HG03196 (cell line): Measurements from ENCODE around the gene TTBK1.

ENCODE experiments used
- ATAC-seq: cut with Tn5 transposase; IDR thresholded peaks from one replicate; pipeline ENCODE4 v1.9.1; 2021; ENCODE audit not compliant: unreplicated experiment

TTBK1 gene

GRCh38 chr6:43269273-43270007, 26.2 kb downstream of the TTBK1 start:
- no peak for ATAC-seq

DNA sequence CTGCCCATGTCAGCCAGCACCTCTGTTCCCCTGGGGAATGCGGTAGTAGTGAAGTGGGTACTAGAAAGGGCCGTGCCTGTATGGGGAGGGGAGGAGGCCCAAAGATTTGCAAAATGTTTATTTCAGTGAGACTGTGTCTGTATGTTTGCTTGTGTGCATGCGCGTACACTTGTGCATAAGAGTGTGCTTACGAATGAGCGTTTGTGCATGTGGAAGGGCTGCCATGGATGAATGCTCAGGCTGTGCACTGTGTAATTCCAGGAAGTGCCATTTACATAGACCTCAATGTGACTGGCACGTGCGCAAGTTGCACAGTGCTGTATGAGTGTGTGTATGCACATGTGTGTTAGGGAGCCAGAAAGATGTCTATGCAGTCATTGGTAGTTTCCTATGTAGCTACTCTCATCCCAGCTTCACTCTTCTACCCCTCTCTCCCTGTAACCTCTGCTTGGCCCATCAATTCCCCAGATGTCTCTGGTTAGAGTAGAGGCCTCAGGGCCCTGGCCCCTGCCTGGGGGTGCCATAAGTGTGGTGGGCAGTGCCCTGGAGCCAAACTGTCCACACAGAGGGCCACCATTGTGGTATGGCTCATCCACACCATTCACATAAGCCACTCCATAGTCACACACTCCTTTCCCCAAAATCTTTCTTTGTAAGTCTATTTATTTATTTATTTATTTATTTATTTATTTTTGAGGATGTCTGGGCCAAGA, 28.0 kb downstream of the TTBK1 start:
- no peak for ATAC-seq

- ATAC-seq, result no peak
Measured at GRCh38 chr6:43271944-43272343, 28.7 kb downstream of the TTBK1 start.

DNA sequence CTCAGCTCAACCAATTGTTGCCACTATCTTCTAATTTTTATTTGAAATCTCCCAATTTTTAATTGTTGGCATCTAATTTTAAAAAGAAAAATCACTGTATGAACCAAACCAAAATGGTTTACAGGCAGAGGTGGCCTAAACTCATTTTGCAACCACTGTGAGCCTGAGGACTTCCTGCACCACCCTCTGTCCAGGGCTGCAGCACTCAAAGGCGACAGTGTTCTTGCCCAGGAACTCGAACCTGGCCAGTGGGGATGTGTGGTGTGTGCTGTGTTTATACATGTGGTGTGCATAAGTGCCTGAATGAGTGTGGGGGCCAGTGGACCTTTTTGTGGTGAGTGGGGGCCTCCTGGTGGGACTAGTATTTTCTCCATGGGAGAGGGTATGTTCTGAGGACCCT, 30.4 kb downstream of the TTBK1 start:
- ATAC-seq, result no peak

DNA sequence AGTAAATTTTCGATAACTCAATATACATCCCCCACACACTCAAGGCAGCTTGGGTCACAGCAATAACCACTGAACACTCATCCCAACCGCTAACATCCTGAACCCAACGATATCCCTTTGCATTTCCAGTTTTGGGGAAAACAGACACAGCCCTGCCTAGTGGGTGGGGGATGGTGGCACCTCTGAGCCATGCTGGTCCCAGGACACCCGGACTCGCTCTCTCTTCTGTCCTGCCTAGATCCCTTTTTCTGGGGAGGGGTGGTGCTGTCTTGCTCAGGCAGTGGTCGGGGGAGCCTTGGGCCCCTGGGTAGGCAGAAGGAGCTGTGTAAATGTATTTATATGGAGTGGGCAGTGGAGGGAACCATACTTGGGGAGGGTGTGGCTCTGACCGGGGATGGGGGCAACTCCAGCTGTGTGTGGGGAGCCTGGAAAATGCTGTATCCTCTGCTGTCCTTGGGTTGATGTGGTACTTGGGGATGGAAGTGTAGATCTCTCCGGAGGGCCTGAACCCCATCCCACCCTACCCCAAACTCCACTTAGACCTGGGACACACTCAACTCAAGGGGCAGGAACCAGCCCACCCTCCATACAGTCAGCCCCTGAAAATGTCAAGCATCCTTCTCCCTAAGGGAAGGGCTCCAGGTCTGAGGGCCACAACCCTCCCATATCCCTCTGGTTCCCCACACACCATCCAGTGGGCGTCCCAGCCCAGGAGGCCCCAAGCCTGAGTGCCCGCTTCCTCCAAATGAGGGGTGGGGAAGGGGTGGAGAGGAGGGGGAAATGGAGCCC, 31.0 kb downstream of the TTBK1 start:
- no peak for ATAC-seq

- no peak for ATAC-seq
Measured at GRCh38 chr6:43274916-43275597, 31.8 kb downstream of the TTBK1 start.

- no peak for ATAC-seq
Measured at GRCh38 chr6:43275801-43276576, 32.7 kb downstream of the TTBK1 start.

- ATAC-seq, result no peak
Measured at GRCh38 chr6:43276577-43277305, 33.5 kb downstream of the TTBK1 start.

DNA sequence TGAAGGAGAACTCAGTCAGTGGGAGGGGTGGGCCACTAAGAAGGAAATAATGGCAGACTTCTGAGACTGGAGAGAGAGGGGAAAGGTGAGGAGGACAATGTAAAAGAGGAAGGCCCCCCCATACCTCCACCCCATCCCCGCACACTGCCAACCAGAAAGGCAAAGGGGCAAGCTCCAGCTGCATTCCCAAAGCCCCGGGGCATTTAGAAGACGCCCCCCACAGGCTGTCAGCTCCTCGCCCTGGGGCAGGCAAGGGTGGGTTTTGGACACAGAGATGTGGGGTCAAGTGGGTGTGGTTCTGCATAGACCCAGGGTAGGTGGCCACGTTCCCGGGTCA, 34.0 kb downstream of the TTBK1 start:
- no peak for ATAC-seq

DNA sequence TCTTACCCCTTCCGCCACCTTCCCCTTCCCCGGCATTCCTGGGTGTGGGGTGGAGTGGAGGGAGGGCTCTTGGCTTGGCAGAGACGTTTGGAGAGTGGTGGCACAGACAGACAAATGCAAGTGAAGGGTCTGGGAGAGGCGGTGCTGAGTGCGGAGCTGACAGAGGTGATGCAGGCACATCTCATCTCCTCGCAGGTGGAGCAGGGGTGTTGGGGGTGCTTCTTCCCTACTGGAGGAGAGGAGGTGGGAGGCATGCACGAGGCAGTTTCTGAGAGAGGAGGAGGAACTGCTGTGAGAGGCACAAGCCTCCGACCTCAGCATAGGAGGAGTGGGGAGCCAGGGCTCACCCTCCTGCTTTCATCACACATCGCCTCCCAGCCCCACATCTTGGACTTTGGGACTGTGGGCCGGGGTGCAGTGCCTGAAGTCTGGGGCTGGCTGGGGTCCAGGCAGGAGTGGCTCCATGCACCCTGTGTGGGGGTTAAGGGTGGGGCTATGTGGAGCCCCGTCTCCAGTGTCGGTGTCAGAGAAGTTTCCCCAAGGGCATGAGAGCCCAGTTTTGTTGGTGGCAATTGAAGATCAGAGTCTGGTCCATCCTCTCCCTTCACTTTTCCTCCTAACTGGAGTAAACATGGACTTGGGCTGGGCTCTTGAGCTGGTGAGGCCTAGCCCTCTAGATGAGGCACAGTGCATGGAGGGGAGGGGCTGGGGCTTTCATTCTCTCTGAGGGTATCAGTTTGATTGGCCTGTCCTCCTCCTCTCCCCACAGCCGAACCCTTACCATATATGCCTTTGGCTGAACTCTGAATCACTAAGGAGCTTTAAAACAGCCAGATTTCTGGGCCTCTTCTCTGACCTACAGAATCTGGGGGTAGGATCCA, 34.6 kb downstream of the TTBK1 start:
- ATAC-seq, result no peak

DNA sequence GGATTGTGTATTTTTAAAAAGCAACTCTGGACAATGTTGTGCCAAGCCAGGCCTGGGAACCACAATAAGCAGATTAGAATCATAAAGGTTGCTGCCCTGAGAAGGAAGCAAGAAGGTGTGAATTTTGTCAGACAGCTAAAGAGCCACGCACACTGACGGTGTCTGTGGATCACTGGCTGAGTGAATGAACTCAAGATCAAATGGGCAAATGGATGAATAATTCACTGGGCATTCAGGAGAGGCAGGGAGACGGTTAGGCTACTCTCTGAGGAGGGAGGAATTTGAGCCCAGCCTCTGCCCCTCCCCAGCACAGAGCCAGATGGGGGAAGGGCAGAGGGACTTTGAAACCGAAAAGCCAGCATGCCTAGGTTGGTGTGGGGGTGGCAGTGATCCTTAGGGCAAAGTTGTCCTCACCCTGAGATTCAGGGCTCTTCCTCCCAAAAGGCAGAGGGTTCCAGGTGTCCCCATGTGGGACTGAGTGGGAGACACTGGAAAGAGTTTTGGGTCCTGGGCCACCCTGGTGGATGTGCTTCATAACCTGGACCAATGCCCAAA, 35.3 kb downstream of the TTBK1 start:
- ATAC-seq, result no peak

- no peak for ATAC-seq
Measured at GRCh38 chr6:43280234-43280633, 37.0 kb downstream of the TTBK1 start.

DNA sequence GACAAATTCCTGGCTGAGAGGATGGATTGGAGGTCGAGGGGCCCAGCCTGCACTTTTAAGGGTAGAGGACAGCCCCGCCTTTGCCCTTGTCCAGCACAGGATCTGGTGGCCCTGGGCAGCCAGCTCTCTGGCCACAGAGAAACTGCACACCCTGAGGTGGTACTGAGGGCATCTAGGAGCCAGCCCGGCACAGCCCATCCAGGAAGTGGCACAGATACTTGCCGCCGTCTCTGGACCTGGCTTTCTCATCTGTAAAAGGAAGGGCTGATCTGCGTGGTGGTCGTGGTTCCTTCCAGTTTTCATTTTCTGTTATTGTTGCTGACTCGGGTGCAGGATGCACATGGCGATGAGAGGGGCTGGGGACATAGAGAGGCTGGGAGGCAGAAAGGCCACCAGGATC, 38.8 kb downstream of the TTBK1 start:
- ATAC-seq, result no peak

DNA sequence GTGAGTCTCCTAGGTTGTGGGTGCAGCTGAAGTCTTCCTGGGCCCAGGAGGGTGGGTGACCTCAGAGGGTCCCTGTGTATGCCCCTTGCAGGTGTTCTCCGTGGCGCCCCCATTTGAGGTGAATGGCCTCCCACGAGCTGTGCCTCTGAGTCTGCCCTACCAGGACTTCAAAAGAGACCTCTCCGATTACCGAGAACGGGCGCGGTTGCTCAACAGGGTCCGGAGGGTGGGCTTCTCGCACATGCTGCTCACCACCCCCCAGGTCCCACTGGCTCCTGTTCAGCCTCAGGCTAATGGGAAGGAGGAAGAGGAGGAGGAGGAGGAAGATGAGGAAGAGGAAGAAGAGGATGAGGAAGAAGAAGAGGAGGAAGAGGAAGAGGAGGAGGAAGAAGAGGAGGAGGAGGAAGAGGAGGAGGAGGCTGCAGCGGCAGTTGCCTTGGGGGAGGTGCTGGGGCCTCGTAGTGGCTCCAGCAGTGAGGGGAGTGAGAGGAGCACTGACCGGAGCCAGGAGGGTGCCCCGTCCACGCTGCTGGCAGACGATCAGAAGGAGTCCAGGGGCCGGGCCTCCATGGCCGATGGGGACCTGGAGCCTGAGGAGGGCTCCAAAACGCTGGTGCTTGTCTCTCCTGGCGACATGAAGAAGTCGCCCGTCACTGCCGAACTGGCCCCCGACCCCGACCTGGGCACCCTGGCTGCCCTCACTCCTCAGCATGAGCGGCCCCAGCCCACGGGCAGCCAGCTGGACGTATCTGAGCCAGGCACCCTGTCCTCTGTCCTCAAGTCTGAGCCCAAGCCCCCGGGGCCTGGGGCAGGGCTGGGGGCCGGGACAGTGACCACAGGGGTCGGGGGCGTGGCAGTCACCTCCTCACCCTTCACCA, 39.6 kb downstream of the TTBK1 start:
- ATAC-seq, result no peak

DNA sequence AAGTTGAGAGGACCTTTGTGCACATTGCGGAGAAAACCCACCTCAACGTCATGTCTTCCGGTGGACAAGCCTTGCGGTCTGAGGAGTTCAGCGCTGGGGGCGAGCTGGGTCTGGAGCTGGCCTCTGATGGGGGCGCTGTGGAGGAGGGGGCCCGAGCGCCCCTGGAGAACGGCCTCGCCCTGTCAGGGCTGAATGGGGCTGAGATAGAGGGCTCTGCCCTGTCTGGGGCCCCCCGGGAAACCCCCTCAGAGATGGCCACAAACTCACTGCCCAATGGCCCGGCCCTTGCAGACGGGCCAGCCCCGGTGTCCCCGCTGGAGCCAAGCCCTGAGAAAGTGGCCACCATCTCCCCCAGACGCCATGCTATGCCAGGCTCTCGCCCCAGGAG, 40.2 kb downstream of the TTBK1 start:
- no peak for ATAC-seq

DNA sequence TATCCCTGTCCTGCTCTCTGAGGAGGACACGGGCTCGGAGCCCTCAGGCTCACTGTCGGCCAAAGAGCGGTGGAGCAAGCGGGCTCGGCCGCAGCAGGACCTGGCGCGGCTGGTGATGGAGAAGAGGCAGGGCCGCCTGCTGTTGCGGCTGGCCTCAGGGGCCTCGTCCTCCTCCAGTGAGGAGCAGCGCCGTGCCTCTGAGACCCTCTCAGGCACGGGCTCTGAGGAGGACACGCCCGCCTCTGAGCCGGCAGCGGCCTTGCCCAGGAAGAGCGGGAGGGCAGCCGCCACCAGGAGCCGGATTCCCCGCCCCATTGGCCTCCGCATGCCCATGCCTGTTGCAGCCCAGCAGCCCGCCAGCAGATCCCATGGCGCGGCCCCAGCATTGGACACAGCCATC, 40.6 kb downstream of the TTBK1 start:
- ATAC-seq, result no peak

GRCh38 chr6:43284991-43285781, 41.9 kb downstream of the TTBK1 start:
- no peak for ATAC-seq
